Measurements from ENCODE around the gene S100A1.
A peak's percentile ranks its signal among the peaks of the same experiment; 100 is the strongest.
"Not testable (repeated sequence)": the region's sequence is repeated elsewhere in the genome, so short reads cannot be mapped to it uniquely, and the experiment has no call there.

The S100A1 gene

GRCh38 chr1:153631047-153632022 is 3.1 kb downstream of the S100A1 start:
- DNase-seq (ENCODE audit: low read depth), result no peak

GRCh38 chr1:153633161-153633753 is 5.0 kb downstream of the S100A1 start:
- DNase-seq (ENCODE audit: low read depth), result no peak

GRCh38 chr1:153633754-153634665 is 5.8 kb downstream of the S100A1 start, which contains the start of gene CHTOP:
TSS of gene CHTOP (plus strand) at chr1:153634066. CDS start at chr1:153636589, 2,523 bp downstream.
- DNase-seq (ENCODE audit: low read depth), result peak; percentile 93

GRCh38 chr1:153635872-153636271 is 7.6 kb downstream of the S100A1 start:
- DNase-seq (ENCODE audit: low read depth), result no peak

GRCh38 chr1:153636312-153636711 is 8.1 kb downstream of the S100A1 start:
- no peak for DNase-seq (ENCODE audit: low read depth)

- DNase-seq (ENCODE audit: low read depth), result no peak
Observed at GRCh38 chr1:153638261-153638660, 10.0 kb downstream of the S100A1 start.

- no peak for DNase-seq (ENCODE audit: low read depth)
Observed at GRCh38 chr1:153639280-153639679, 11.0 kb downstream of the S100A1 start.

GRCh38 chr1:153640213-153640612 is 12.0 kb downstream of the S100A1 start:
- not testable (repeated sequence) for DNase-seq (ENCODE audit: low read depth)

- no peak for DNase-seq (ENCODE audit: low read depth)
Observed at GRCh38 chr1:153640861-153641260, 12.6 kb downstream of the S100A1 start.

GRCh38 chr1:153642161-153642560 is 13.9 kb downstream of the S100A1 start:
- no peak for DNase-seq (ENCODE audit: low read depth)

GRCh38 chr1:153643100-153643499 is 14.9 kb downstream of the S100A1 start:
- DNase-seq (ENCODE audit: low read depth), result no peak

GRCh38 chr1:153643816-153644215 is 15.6 kb downstream of the S100A1 start:
- no peak for DNase-seq (ENCODE audit: low read depth)

GRCh38 chr1:153646672-153647345 is 18.6 kb downstream of the S100A1 start:
- no peak for DNase-seq (ENCODE audit: low read depth)

GRCh38 chr1:153647346-153647714 is 19.1 kb downstream of the S100A1 start:
- no peak for DNase-seq (ENCODE audit: low read depth)

- DNase-seq (ENCODE audit: low read depth), result no peak
Observed at GRCh38 chr1:153648000-153648643, 19.9 kb downstream of the S100A1 start.

GRCh38 chr1:153649137-153649862 is 21.1 kb downstream of the S100A1 start:
- DNase-seq (ENCODE audit: low read depth), result no peak

- DNase-seq (ENCODE audit: low read depth), result no peak
Observed at GRCh38 chr1:153649863-153650235, 21.6 kb downstream of the S100A1 start.

GRCh38 chr1:153651771-153652170 is 23.5 kb downstream of the S100A1 start:
- DNase-seq (ENCODE audit: low read depth), result no peak

GRCh38 chr1:153652805-153653500 is 24.7 kb downstream of the S100A1 start:
- DNase-seq (ENCODE audit: low read depth), result no peak

GRCh38 chr1:153655333-153655732 is 27.1 kb downstream of the S100A1 start:
- DNase-seq (ENCODE audit: low read depth), result no peak

Data from stimulated activated CD8-positive, alpha-beta memory T cell treated with anti-CD3 and anti-CD28 coated beads, Interleukin-15, amount 100 ng/mL, for 24 hours (primary cell).